Fibroblast of gingiva (primary cell): ENCODE data around the gene ANO10.
A peak's percentile ranks its signal among the peaks of the same experiment; 100 is the strongest.
"Not testable (repeated sequence)": the region's sequence is repeated elsewhere in the genome, so short reads cannot be mapped to it uniquely, and the experiment has no call there.

Experiments used
- DNase-seq: peaks from one replicate; pipeline ENCODE4 v3.0.0-alpha.2; 2011; ENCODE audit warnings: low read depth

ANO10 gene

DNA sequence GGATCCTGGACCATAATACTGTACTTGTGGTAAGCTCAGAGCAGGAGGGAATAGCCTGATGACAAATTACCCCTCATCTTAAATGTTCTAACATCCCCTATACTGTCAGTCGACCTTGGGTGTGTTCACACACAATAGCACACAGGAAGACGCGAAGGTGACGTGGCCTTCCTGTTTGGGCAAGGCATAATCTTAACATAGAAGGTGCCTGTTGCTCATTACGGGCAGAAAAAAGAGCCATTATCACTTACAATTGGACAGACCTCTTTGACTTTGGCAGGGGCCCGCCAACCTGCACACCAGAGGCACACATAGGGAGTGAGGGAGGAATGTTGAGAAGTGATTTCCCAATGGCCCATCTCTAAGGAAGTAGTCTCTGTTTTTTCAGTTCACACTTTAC is 144.2 kb downstream of the ANO10 start:
- DNase-seq: no peak

DNA sequence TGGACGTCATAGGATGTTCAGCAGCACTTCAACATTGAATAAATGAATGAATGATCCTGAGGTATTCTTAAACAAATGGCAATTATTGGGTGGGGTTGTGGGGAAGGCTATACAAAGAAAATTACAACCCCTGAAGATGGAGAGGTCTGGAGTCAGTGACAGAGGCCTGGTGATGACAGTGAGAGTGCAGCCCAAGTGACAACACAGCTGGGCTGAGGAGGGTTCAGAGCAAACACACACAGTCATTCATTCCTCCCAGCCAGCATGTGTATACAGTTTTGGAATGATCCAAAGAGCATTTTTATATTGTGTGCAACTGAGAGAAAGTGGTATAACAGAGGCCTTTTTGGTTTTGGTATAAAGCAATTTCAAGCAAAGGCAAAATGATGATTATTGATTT is 148.1 kb downstream of the ANO10 start:
- no peak for DNase-seq

DNA sequence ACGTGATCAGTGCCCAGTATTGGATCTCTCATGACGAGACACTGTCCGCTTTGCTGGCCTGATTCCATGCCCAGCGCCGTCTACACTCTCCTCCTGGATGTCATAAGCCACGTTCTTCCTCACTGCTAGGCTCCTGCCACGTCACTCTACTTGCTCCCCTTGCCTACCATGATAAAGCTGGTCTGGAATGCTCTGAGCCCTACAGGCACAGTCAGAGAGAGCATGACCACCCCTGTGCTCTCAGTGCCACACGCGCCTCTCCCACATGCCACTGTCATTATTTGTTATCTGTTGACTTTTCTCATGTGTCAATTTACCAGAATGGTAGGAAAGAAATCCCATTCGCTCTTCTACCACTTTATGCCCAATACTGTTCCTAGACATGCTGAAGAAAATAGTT is 148.6 kb downstream of the ANO10 start:
- peak; percentile 32 for DNase-seq

DNA sequence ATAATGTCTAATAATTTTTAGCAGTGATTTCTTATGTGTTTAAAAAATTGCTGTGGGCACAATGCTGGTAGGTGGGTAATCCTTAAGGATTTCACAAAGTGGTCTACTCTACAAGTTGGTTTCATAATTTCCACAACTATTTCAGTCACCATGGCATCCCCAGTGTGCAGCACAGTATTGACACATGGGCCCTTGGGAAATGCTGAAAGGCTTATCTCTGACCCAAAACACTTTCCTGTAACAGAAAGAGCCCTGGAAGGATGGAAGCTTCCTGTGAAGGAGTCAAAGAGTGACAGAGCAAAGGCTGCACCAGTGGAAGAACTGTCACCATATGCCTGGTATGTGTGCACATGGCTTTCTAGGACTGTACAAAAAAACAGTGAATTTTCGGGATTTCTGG is 153.7 kb downstream of the ANO10 start:
- DNase-seq: no peak

DNA sequence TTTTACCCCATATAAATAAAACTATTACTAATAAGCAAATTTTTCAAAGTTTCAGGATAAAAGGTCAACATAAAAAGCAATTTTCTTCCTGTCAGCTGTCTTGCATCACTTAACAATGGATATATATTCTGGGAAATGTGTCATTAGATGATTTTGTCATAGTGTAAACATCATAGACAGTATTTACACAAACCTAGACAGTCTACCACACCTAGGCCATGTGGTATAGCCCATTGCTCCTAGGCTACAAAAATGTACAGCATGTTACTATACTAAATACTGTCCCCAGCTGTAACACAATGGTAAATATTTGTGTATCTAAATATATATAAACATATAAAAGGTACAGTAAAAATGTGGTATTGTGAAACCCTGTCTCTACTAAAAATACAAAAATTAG is 156.7 kb downstream of the ANO10 start:
- DNase-seq: no peak

DNA sequence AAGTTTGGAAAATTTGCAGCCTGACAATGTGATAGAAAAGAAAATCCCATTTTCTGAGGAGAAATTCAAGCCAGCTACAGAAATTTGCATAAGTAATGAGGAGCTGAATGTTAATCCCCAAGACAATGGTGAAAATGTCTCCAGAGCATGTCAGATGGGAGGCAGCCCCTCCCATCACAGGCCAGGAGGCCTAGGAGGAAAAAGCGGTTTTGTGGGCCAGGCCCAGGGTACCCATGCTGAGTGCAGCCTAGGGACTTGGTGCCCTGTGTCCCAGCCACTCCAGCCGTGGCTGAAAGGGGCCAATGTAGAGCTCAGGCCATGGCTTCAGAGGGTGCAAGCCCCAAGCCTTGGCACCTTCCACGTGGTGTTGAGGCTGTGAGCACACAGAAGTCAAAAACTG is 159.2 kb downstream of the ANO10 start:
- DNase-seq: not testable (repeated sequence)

DNA sequence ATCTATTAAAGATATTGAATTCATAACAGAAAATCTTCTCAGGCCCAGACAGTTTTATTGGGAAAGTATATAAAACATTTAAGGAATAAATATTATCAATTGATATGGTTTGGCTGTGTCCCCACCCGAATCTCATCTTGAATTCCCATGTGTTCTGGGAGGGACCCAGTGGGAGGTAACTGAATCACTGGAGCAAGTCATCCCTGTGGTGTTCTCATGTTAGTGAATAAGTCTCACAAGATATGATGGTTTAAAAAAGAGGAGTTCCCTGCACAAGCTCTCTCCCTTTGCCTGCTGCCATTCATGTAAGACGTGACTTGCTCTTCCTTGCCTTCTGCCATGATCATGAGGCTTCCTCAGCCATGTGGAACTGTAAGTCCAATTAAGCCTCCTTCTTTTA is 160.5 kb downstream of the ANO10 start:
- no peak for DNase-seq

DNA sequence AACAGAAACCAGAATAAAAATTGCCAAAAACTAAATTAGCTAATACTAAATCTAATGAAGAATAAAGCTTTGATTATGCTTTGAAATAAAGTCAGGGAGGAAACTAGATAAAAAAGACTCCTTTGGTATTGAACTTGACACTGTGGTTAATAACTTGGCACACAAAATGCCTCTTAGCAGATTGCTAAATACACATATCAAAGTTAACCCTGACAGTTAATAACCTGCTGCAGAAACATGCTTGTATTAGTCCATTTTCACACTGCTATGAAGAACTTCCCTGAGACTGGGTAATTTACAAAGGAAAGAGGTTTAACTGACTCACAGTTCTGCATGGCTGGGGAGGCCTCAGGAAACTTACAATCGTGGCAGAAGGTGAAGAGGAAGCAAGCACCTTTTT is 164.8 kb downstream of the ANO10 start:
- DNase-seq: not testable (repeated sequence)

DNA sequence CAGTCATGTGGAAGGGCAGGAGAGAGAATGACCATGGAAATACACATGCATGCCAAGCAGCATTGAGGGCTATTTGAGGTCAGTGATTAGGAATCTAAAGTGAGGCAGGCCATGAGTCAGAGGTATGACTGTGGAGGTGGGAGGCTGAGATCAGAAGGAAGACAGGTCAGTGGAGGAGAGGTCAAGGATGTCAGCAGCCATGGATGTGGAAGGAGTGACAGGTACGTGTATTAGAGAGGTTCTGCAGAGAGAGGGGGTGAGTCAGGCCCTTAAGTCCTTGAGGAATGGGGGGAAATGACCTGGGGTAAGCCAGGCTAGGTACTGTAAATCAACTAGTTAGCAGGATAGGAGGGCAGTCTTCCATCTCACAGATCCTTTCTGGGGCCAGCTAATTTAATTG is 166.6 kb downstream of the ANO10 start:
- DNase-seq: no peak

DNA sequence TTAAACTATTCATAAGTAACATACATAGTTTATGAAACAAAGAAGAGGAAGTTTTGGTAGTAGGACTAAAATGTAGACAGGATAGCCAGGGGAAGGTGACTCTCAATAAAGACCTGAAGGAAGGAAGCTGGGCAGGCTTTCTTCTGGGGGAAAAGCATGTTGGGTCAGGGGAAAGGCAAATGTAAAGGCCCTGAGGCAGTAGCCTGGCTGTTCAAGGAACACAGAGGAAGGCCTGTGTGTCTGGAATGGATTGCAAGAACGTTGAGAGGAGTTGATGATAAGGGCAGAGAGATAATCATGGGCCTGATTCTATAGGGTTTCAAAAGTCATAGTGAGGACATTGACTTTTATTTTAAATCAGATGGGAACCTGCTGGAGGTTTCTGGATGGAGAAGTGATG is 167.8 kb downstream of the ANO10 start:
- no peak for DNase-seq

DNA sequence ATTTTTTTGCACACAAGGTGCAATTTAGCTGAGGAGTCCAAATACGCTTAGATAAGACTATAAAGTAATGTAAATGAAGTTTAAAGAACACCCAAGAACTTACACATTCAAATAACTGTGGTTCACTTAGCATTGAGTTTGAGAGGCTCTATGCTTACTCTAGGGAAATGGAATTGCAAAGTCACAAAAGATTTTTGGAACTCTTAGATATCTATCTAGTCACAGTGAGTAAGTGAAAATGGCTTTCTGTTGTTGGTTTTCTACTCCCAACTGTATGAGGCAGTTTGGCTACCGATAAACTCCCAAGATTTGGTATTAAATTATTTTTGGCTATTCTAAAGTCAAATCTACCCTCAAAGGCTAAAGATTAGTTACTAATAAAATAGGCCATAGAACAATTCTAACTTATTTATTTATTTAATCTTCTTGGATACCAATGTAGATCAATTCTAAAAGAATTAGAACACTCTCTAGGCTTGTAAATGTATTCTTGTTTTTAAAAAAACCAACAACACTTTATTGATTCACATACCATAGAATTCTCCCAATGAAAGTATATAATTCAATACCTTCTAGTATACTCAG is 170.0 kb downstream of the ANO10 start:
- DNase-seq: no peak

DNA sequence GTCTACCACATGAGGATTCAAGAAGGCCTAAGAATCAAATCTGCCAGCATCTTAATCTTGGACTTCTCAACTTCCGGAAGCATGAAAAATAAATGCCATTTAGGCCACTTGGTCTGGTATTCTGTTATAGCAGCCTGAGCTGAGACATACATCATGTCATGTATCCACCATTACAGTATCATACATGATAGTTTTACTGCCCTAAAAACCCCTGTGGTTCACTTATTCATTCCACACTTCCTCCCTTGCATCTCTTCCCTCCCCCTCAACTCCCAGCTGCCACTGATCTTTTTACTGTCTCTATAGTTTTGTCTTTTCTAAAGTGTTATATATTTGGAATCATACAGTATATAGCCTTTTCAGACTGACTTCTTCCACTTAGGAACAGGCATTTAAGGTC is 173.7 kb downstream of the ANO10 start:
- no peak for DNase-seq

DNA sequence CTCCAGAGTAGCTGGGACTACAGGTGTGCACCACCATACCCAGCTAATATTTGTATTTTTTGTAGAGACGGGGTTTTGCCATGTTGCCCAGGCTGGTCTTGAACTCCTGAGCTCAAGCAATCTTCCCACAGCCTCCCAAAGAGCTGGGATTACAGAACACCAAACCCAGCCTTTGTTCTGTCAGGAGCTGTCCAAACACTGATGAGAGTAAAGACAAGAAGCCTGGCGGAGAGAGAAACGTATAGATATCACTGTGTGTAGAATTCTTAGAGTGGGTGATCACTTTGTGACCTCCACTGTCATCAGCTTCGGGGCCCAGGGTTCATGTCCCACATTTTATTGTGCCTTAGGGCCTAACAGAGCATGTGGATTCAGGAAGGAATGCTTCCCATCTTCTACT is 176.0 kb downstream of the ANO10 start:
- DNase-seq: no peak

DNA sequence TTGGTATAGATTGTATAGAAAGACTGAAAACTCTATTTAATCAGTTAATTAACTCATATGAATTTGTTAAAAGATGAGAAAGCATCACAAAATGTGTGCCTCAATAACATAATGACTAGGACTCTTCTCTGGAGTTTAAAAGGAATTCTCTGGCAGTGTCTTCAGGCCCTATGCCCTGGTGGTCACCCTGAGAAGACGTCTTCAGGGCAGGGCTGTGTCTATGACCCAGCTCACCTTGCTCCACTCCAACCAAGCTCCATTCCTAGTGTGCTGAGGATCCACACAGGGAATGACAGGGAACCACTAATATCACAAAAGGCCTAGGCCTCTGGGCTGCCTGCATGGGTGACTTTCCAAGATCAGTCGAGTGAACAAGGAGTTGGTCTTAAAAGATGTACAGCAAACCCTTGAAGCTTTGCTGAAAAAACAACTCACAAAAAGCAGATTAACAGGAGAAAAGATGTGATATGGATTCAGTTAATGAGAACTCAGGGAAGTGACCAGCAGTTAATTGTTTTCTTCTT is 178.9 kb downstream of the ANO10 start:
- no peak for DNase-seq

DNA sequence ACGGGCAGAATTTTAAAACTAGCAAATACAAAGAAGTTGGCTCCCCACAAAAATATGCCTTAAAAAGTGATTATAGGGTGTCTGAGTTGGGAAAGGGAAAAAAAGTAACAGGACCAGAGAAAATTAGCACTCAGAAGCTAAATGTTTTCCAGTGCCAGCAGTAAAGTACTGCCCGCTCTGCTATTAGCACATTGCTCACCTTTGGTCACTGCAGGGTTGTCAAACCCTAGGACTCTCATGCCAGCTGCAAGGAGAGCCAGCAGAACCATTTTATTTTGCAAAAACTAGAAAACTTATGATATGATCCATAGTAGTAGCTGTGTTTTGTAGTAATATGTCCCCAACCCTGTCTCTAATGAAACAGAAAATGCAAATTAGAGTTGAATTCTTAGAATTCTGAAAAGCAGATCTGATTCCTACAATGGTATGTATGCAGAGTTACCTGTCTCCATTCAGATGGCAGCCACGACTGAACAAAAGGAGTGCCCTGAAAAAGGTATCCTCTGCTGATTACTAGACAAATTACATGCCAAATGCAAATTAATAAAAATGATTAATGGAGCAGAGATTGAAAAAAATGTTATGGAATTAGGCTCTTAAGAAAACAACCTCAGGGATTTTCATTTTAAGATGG is 185.2 kb downstream of the ANO10 start:
- DNase-seq: no peak

DNA sequence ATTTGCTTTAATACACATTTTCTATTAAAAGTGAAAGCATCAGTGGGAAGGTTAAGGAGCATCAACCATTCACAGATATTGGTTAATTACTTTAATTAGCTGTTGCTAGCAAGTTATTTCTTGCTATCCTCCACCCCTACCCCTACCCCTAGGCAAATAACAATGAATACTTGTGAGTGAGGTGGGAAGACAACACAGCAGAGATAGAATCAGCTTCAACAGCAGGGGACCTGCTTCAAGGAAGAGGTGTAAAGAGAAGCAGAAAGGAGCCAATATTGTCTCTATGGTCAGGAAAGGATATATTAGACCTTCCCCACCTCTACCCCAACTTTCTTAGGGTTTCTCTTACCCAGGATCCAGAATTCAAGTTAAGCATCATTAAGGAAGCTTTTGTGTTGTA is 186.1 kb downstream of the ANO10 start:
- no peak for DNase-seq

DNA sequence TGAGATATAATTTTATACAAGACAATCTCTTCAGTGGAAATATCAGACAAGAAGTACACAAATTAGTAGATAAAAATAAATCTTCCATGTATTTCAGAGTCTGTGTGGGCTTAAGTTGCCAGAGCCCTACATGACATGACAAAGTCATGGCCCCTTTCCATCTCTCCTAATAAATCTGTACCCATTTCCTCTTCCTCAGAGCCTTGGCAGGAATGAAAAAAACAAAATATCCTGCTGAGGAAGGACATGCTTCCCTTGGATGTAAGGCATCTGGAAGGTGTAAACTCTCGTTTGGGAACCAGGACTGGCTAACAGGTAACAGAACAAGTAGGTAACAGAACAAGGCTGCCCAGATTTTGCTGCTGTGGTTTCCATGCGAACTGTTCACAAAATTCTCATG is 187.4 kb downstream of the ANO10 start:
- peak; percentile 4 for DNase-seq

DNA sequence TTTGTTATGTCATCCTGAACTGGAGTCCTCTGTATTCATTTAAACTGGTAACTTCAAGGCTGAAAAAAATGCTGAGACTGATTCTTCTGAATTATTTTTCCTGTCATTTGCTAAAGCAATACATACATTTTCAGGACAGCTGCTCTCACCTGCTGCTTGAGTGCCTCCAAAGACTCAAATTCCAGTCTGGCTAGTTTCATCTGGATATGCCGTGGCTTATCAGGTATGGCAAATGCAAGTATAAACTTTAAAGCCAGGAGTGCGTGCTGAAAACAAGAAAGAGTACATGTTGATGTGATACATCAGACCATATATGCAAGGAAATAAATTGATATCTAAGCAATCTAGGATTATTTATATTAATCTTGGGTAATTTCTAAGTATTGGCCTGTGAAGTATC is 189.3 kb downstream of the ANO10 start:
- no peak for DNase-seq

DNA sequence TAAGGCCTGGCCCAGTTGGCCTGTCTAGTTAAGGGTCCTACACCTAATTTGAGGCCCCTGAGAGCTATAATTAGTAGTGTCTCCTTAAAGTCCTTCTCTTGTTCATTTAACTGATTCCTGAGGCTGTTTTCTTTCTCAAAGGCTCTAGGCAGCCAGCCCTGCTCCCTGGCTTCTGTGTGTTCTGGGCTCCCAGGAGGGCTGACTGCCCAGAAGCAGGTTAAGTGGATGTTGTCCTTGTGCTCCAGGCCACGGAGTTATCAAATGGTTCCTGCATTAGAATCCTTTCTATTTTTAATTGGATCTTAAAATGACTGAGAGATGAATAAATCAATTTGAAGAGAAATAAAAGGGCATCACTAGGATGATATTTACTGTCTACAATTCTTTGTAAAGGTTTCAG is 195.4 kb downstream of the ANO10 start:
- DNase-seq: no peak

DNA sequence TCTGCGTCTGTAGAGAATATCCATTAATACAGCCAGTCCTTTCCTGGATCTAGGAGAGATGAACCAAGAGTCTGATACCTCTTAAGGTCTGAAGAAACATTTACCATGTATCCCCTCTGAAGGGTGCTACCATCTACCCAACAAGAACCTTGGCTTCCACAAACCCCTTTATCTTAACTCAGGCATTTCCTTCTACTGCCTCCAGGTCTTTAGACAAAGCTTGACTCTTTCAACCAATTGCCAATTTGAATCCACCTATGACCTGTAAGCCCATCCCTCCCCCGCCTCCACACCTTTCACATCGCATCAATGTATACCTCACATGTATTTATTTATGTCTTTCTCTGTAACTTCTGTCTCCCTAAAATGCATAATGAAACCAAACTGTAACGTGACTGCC is 196.0 kb downstream of the ANO10 start:
- DNase-seq: no peak

DNA sequence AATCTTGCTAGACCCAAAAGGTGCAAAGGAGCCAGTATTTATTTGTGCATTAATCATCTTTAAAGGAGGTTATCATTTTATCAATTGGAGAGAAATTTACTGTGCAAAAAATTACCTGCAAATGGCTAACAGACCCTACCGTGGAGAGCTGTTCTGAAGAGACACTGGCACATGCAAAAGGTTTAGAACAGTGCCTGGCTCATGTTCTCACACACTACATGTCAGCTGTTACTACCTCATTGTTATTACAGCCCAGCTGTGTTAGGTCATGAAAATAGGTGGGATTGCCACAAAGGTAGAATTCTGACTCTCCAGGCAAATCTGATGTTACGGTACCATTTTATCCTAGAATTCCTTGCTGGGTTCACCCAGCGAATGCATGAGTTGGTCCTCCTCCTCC is 198.2 kb downstream of the ANO10 start:
- DNase-seq: no peak

DNA sequence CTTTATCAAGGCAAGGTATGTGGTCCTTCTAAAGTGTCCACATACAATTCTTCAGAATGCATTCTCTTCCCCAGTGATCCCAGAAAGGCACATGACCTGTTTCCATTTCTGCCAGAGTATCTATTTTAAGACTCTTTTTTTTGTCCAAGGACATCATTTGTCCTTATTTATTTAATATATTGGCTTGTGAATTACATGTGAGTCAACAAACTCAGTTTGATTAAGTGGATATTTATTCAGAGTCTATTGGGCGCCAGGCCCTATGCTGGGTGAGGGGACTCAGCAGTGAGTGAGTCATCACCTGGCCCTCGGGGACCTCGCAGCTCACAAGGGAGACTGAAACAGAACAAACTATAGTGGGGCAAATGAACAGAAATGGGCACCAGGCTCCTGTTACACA is 198.7 kb downstream of the ANO10 start:
- DNase-seq: peak; percentile 42

DNA sequence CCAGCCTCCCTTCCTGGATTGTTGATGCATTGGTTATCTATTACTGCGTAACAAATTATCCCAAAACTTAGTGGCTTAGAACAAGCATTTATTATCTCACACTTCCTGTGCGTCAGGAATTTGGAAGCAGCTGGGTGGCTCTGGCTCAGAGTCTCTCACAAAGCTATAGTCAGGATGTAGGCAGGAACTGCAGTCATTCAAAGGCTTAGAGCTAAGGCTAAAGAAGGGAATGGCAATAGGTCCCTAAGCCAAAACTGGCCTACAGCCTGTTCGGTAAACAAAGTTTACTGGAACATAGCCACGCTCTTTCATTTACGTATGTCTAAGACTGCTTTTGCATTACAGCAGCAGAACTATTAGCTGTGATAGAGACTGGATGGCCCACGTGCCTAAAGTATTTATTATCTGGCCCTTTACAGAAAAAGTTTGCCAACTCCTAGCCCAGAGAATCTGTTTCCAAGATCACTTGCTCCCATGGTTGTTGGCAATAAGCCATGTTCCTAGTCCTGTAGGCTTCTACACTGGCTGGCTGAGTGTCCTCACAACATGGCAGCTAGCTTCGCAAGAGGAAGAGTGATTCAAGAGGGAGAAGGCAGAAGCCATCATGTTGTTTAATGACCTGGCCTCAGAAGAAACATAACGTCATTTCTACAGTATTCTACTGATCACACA is 203.1 kb downstream of the ANO10 start:
- no peak for DNase-seq

DNA sequence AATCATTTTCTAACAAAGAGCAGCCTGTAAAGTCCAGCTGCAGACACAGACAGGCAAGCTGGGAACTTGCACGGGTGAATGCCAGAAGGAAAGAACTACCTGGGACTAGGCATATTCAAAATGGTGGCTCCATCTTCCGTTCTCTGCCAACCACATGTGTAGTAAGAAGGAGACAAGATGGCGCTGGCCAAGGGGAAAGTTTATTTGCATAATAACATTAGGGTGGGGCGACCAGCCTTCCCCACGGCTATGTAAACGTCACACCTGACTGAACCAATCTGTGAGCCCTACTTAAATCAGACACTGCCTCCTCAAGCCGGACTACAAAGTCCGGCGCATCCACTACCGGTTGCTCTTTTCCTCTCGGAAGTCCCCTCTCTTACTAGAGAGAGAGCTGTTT is 204.7 kb downstream of the ANO10 start:
- no peak for DNase-seq
